ENCODE data around the gene CLECL1. TPM values are rescaled to one million over a fixed set of nuclear protein-coding genes. Genes with fewer than 3 reads are reported as not detected.
A peak's percentile ranks its signal among the peaks of the same experiment; 100 is the strongest.

CLECL1 gene
- total RNA-seq, 2 experiments from 2014 or later = 0.44 to 1.7 TPM

DNA sequence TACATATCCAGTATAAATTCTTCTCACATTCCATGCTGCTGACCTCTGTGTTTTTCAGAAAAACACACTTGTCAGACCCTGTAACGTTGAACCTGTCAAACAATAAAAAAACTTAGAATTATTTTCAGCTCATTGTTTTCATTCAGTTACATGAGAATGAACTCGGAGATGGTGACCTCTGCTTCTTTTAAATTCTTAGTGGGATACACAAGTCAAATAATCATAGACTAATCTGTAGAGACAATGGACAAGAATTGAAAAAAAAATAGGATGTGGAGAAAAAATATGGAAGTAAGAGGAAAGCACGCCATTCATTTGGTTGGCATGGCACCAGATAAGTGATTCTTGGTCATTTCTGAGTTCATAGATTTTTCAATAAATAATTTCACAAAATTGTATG is 20.6 kb upstream of the CLECL1 start:
- no peaks in the 10 kb centered on the region for H3K9me3 ChIP-seq (ENCODE audit: control insufficient read depth in 1 of 2, insufficient read depth in 1 of 2, low read length in 2 of 2)
- Mint-ChIP-seq H3K9me3 (no peaks in the 10 kb centered on the region), H3K27ac (peak overlapping the region; percentile 74), H3K36me3 (ENCODE audit: low read depth) (peaks cover 70% of the 10 kb centered on the region), H3K4me1 (ENCODE audit: low read depth) (peaks cover 80% of the 10 kb centered on the region), H3K27me3 (no peaks in the 10 kb centered on the region), H3K4me3 (peak overlapping the region; percentile 73)
- intact Hi-C loops (cut with DNase I, micrococcal nuclease) = loop anchor here (5.0 kb wide), 2 partner anchors 114 to 439 kb away; partner anchors contain the start of gene CLEC2B (in 1 of the 2)
- POLR2A ChIA-PET = interaction anchor here (1.4 to 10.6 kb wide), 3 partner anchors 11 to 116 kb away, joined by 4 to 192 read pairs (median 104); partner anchors contain the start of gene CLEC2B
- DNase-seq = no peak
- TF ChIP-seq, protein P1, sequence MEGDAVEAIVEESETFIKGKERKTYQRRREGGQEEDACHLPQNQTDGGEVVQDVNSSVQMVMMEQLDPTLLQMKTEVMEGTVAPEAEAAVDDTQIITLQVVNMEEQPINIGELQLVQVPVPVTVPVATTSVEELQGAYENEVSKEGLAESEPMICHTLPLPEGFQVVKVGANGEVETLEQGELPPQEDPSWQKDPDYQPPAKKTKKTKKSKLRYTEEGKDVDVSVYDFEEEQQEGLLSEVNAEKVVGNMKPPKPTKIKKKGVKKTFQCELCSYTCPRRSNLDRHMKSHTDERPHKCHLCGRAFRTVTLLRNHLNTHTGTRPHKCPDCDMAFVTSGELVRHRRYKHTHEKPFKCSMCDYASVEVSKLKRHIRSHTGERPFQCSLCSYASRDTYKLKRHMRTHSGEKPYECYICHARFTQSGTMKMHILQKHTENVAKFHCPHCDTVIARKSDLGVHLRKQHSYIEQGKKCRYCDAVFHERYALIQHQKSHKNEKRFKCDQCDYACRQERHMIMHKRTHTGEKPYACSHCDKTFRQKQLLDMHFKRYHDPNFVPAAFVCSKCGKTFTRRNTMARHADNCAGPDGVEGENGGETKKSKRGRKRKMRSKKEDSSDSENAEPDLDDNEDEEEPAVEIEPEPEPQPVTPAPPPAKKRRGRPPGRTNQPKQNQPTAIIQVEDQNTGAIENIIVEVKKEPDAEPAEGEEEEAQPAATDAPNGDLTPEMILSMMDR (IDR thresholded peaks at IDR 0.05) = no peak
- H3K27ac ChIP-seq (ENCODE audit: low read depth in 1 of 2, low read length in 2 of 2) = no peak overlapping the region
- no peak for ATAC-seq (ENCODE audit: poor library complexity)
- CTCF ChIA-PET = interaction anchor here (1.4 to 11.8 kb wide), 3 partner anchors 7 to 61 kb away, joined by 6 to 185 read pairs (median 53); partner anchors contain the start of gene CD69
- H3K27me3 ChIP-seq (ENCODE audit: control insufficient read depth in 1 of 2, insufficient read depth in 2 of 2, low read length in 2 of 2) = no peaks in the 10 kb centered on the region
- peaks cover 50% of the 10 kb centered on the region for H3K36me3 ChIP-seq (ENCODE audit: insufficient read depth, low read length)
- no peak overlapping the region for H3K4me3 ChIP-seq (ENCODE audit: low read length)
- H3K4me1 ChIP-seq (ENCODE audit: insufficient read depth, low read length) = peaks cover 22% of the 10 kb centered on the region

DNA sequence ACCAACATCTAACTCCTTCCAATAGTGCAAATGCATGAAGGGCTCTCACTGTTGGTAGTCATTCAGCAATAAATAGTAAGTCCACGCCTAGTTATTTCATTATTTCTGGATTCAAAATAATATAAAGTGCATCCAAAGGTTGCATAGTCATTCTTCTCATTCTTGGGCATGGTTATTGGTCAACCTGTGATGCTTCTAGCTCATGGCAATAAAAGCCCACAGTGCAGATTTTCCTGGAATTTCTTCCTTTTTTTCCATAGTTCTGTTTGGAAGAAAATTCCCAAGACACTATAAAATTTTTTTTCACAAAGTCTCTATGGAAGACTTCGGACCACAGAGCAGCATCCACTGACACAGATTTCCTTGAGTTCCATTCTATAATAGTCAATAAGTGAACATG is 20.2 kb upstream of the CLECL1 start:
- H3K36me3 Mint-ChIP-seq (ENCODE audit: low read depth) = peaks cover 66% of the 10 kb centered on the region
- H3K27me3 Mint-ChIP-seq = no peaks in the 10 kb centered on the region
- H3K4me3 Mint-ChIP-seq = peak overlapping the region; percentile 73
- TF ChIP-seq, protein P1 (IDR thresholded peaks at IDR 0.05) = no peak
- no peak for ATAC-seq (ENCODE audit: poor library complexity)
- no peak for DNase-seq
- H3K9me3 Mint-ChIP-seq = no peaks in the 10 kb centered on the region
- Histone ChIP-seq H3K27ac (ENCODE audit: low read depth in 1 of 2, low read length in 2 of 2) (no peak overlapping the region), H3K27me3 (ENCODE audit: control insufficient read depth in 1 of 2, insufficient read depth in 2 of 2, low read length in 2 of 2) (no peaks in the 10 kb centered on the region), H3K36me3 (ENCODE audit: insufficient read depth, low read length) (peaks cover 50% of the 10 kb centered on the region), H3K9me3 (ENCODE audit: control insufficient read depth in 1 of 2, insufficient read depth in 1 of 2, low read length in 2 of 2) (no peaks in the 10 kb centered on the region), H3K4me1 (ENCODE audit: insufficient read depth, low read length) (peaks cover 21% of the 10 kb centered on the region), H3K4me3 (ENCODE audit: low read length) (no peak overlapping the region)
- peak overlapping the region; percentile 74 for H3K27ac Mint-ChIP-seq
- POLR2A ChIA-PET = interaction anchor here (3.3 to 10.6 kb wide), 3 partner anchors 10 to 105 kb away, joined by 14 to 192 read pairs (median 104); no protein-coding TSS in a partner anchor
- H3K4me1 Mint-ChIP-seq (ENCODE audit: low read depth) = peaks cover 77% of the 10 kb centered on the region
- intact Hi-C loops (cut with DNase I, micrococcal nuclease) = loop anchor here (5.0 kb wide), 2 partner anchors 114 to 439 kb away; partner anchors contain the start of gene CLEC2B (in 1 of the 2)
- CTCF ChIA-PET = interaction anchor here (1.4 to 11.8 kb wide), 4 partner anchors 7 to 61 kb away, joined by 6 to 185 read pairs (median 40); partner anchors contain the start of gene CD69

DNA sequence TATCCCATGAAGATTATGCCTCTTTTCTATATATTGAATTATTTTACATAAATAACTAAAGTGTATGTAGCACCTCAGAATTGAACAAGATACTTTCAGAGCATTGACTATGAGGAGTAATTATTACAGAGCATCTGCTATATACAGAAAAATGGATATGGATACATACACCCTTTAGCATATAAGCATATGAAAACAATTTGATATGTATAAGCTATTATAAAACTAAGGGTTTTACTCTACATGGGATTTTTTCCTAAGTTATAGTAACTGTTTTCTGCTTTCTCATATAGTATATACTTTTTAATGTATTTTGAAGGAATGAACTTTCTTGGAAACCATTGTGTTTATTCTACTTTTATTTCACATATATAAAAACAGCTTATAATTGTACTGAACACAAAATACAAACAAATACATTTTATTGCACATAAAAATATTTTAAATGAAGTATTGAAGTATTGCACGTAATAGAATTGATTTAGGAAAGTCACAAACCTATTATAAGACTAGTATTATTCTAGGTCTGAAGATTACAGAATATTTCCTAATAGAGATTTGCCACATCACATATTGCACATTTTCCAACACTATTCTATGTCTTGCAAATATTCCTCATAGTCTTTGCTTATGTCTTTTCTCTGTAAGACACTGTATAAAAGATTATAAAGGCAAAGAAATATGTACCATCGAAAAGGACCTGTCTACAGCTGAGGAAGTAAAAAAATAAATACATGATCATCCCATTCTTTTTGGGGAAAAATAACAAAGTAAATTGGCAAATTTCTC is 19.4 kb upstream of the CLECL1 start:
- no peaks in the 10 kb centered on the region for H3K9me3 ChIP-seq (ENCODE audit: control insufficient read depth in 1 of 2, insufficient read depth in 1 of 2, low read length in 2 of 2)
- intact Hi-C loops (cut with DNase I, micrococcal nuclease) = loop anchor here (1.0 to 5.0 kb wide), 3 partner anchors 8 to 440 kb away; partner anchors contain the start of genes CD69 (in 1 of the 2) and CLEC2B (in 1 of the 2)
- CTCF ChIA-PET = interaction anchor here (1.4 to 11.8 kb wide), 5 partner anchors 8 to 62 kb away, joined by 6 to 185 read pairs (median 40); partner anchors contain the start of gene CD69
- H3K27ac ChIP-seq (ENCODE audit: low read depth in 1 of 2, low read length in 2 of 2) = no peak overlapping the region
- H3K36me3 ChIP-seq (ENCODE audit: insufficient read depth, low read length) = peaks cover 50% of the 10 kb centered on the region
- POLR2A ChIA-PET = interaction anchor here (1.0 to 10.6 kb wide), 8 partner anchors 9 to 105 kb away, joined by 3 to 192 read pairs (median 24); partner anchors contain the start of gene CD69
- no peaks in the 10 kb centered on the region for H3K27me3 Mint-ChIP-seq
- DNase-seq = no peak
- ATAC-seq (ENCODE audit: poor library complexity) = peak; percentile 24
- peaks cover 21% of the 10 kb centered on the region for H3K4me1 ChIP-seq (ENCODE audit: insufficient read depth, low read length)
- TF ChIP-seq, protein P1 (IDR thresholded peaks at IDR 0.05) = no peak
- H3K36me3 Mint-ChIP-seq (ENCODE audit: low read depth) = peaks cover 58% of the 10 kb centered on the region
- no peaks in the 10 kb centered on the region for H3K27me3 ChIP-seq (ENCODE audit: control insufficient read depth in 1 of 2, insufficient read depth in 2 of 2, low read length in 2 of 2)
- H3K9me3 Mint-ChIP-seq = no peaks in the 10 kb centered on the region
- no peak overlapping the region for H3K4me3 ChIP-seq (ENCODE audit: low read length)
- H3K4me3 Mint-ChIP-seq = peak overlapping the region; percentile 77
- H3K27ac Mint-ChIP-seq = peak overlapping the region; percentile 80
- H3K4me1 Mint-ChIP-seq (ENCODE audit: low read depth) = peaks cover 70% of the 10 kb centered on the region

All from CD4-positive, alpha-beta T cell (primary cell).